ENCODE measurements around the gene LRRC52.
"Not testable (repeated sequence)": the region's sequence is repeated elsewhere in the genome, so short reads cannot be mapped to it uniquely, and the experiment has no call there.

Gene LRRC52

DNA sequence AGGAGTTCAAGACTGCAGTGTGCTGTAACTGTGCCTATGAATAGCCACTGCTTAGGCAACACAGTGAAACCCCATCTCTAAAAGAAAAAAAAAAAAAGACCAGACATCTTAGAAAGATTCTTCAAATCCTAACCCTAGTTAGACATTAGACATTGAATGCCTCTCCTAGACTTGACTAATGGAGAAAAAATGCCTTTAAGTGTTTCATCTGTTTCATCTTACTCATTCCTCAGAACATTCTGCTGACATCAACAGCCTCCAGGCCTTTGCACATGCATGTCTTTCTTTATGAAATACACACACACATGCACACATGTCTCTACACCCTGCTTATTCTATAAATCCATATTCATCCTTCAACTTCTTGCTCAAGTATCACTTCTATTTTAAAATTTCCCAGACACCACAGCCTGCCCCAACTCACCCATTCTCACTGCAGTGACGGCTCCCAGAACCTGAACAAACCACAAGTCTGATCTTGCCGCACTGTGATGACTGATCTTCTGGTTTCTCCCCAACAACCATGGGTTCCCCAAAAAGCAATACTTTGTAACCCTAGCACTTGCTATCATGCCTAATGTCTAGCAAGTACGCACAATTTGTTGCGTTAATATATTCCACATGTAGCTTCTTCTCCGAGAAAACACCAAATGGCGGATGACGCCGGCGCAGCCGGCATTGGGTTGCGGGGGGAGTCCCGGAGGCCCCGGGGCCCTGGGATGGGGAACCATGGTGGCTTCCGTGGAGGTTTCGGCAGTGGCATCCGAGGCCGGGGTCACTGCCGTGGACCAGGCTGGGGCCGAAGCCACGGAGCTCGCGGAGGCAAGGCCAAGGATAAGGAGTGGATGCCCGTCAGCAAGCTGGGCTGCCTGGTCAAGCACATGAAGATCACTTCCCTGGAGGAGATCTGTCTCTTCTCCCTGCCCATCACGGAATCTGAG lies 37.4 kb downstream of the LRRC52 start:
- no peak overlapping the region for H3K9ac ChIP-seq (ENCODE audit: low read length)

GRCh38 chr1:165581926-165582325 lies 38.1 kb downstream of the LRRC52 start:
- Histone ChIP-seq H3F3A (ENCODE audit: insufficient read depth, low read length) (no peaks in the 10 kb centered on the region), H3K79me2 (ENCODE audit: insufficient read depth, low read length) (no peaks in the 10 kb centered on the region), H3K9me3 (ENCODE audit: low read length) (no peaks in the 10 kb centered on the region), H4K20me1 (ENCODE audit: insufficient read depth, low read length) (no peaks in the 10 kb centered on the region), H3K27ac (ENCODE audit: low read depth, low read length, poor library complexity, severe bottlenecking) (no peak overlapping the region), H3K4me3 (ENCODE audit: low read depth, low read length, poor library complexity, severe bottlenecking) (no peak overlapping the region), H3K27me3 (ENCODE audit: insufficient read depth, low read length) (no peaks in the 10 kb centered on the region), H2AFZ (ENCODE audit: low read length) (no peak overlapping the region), H3K4me1 (ENCODE audit: insufficient read depth, low read length, severe bottlenecking) (no peaks in the 10 kb centered on the region), H3K9ac (ENCODE audit: low read length) (no peak overlapping the region), H3K4me2 (ENCODE audit: low read length) (no peak overlapping the region), H3K36me3 (ENCODE audit: insufficient read depth, low read length) (no peaks in the 10 kb centered on the region), H3K9me2 (ENCODE audit: low read depth, low read length) (no peaks in the 10 kb centered on the region)
- TF ChIP-seq CTCF (IDR thresholded peaks at IDR 0.05; ENCODE audit: low read length) (no peak), EZH2 (IDR thresholded peaks at IDR 0.05; ENCODE audit: borderline replicate concordance, low read length) (no peak)

More for the DNA sequence above, 37.4 kb downstream of the LRRC52 start:
- Histone ChIP-seq H3K36me3 (ENCODE audit: insufficient read depth, low read length) (no peaks in the 10 kb centered on the region), H3K4me2 (ENCODE audit: low read length) (no peak overlapping the region), H3K9me3 (ENCODE audit: low read length) (no peaks in the 10 kb centered on the region), H3K27ac (ENCODE audit: low read depth, low read length, poor library complexity, severe bottlenecking) (no peak overlapping the region), H3K9me2 (ENCODE audit: low read depth, low read length) (no peaks in the 10 kb centered on the region), H3K79me2 (ENCODE audit: insufficient read depth, low read length) (no peaks in the 10 kb centered on the region), H3K27me3 (ENCODE audit: insufficient read depth, low read length) (no peaks in the 10 kb centered on the region), H3K4me3 (ENCODE audit: low read depth, low read length, poor library complexity, severe bottlenecking) (no peak overlapping the region), H3K4me1 (ENCODE audit: insufficient read depth, low read length, severe bottlenecking) (no peaks in the 10 kb centered on the region), H4K20me1 (ENCODE audit: insufficient read depth, low read length) (no peaks in the 10 kb centered on the region), H2AFZ (ENCODE audit: low read length) (no peak overlapping the region), H3F3A (ENCODE audit: insufficient read depth, low read length) (no peaks in the 10 kb centered on the region)
- TF ChIP-seq EZH2 (IDR thresholded peaks at IDR 0.05; ENCODE audit: borderline replicate concordance, low read length) (no peak), CTCF (IDR thresholded peaks at IDR 0.05; ENCODE audit: low read length) (no peak)

DNA sequence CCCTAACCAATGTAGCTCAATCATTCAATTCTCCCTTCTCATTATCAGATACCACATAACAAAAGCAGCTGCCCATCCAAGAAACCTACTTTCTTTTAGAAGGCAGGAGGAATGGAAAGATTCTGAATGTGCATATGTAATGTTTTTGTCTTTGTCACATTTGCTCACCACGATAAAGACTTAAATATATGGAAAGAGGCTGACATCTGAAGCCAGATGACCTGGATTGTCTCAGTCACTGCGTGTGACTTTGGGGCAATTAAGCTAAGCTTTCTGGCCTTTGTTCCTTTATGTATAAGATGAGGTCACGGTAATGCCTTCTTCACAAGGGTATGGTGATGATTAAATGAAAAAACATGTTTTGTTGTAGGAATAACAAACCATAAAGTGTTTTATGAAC lies 42.6 kb downstream of the LRRC52 start:
- no peaks in the 10 kb centered on the region for H3F3A ChIP-seq (ENCODE audit: insufficient read depth, low read length)
- H3K9me3 ChIP-seq (ENCODE audit: low read length): no peaks in the 10 kb centered on the region
- no peak overlapping the region for H3K9ac ChIP-seq (ENCODE audit: low read length)
- no peaks in the 10 kb centered on the region for H3K79me2 ChIP-seq (ENCODE audit: insufficient read depth, low read length)
- H3K9me2 ChIP-seq (ENCODE audit: low read depth, low read length): no peaks in the 10 kb centered on the region
- TF ChIP-seq EZH2 (IDR thresholded peaks at IDR 0.05; ENCODE audit: borderline replicate concordance, low read length): no peak
- no peak for TF ChIP-seq CTCF (IDR thresholded peaks at IDR 0.05; ENCODE audit: low read length)
- H3K4me1 ChIP-seq (ENCODE audit: insufficient read depth, low read length, severe bottlenecking): no peaks in the 10 kb centered on the region
- H3K27me3 ChIP-seq (ENCODE audit: insufficient read depth, low read length): no peaks in the 10 kb centered on the region
- no peak overlapping the region for H3K4me2 ChIP-seq (ENCODE audit: low read length)
- H3K27ac ChIP-seq (ENCODE audit: low read depth, low read length, poor library complexity, severe bottlenecking): no peak overlapping the region
- H2AFZ ChIP-seq (ENCODE audit: low read length): no peak overlapping the region
- H3K4me3 ChIP-seq (ENCODE audit: low read depth, low read length, poor library complexity, severe bottlenecking): no peak overlapping the region
- H3K36me3 ChIP-seq (ENCODE audit: insufficient read depth, low read length): no peaks in the 10 kb centered on the region
- no peaks in the 10 kb centered on the region for H4K20me1 ChIP-seq (ENCODE audit: insufficient read depth, low read length)

GRCh38 chr1:165591391-165591790 lies 47.6 kb downstream of the LRRC52 start:
- H3K9ac ChIP-seq (ENCODE audit: low read length); H3K4me1 ChIP-seq (ENCODE audit: insufficient read depth, low read length, severe bottlenecking); H3K27me3 ChIP-seq (ENCODE audit: insufficient read depth, low read length); H3K9me2 ChIP-seq (ENCODE audit: low read depth, low read length); H2AFZ ChIP-seq (ENCODE audit: low read length); H3K36me3 ChIP-seq (ENCODE audit: insufficient read depth, low read length); H4K20me1 ChIP-seq (ENCODE audit: insufficient read depth, low read length); H3K9me3 ChIP-seq (ENCODE audit: low read length); H3K79me2 ChIP-seq (ENCODE audit: insufficient read depth, low read length); H3K4me3 ChIP-seq (ENCODE audit: low read depth, low read length, poor library complexity, severe bottlenecking); H3F3A ChIP-seq (ENCODE audit: insufficient read depth, low read length); H3K4me2 ChIP-seq (ENCODE audit: low read length); H3K27ac ChIP-seq (ENCODE audit: low read depth, low read length, poor library complexity, severe bottlenecking): not testable (repeated sequence)

Data from OCI-LY1 (cell line).